Keratinocyte (primary cell): Measurements from ENCODE around the gene GPC1. TPM values are rescaled to one million over a fixed set of nuclear protein-coding genes. Genes with fewer than 3 reads are reported as not detected.

Experiments
- DNase-seq: peaks from one replicate; pipeline ENCODE4 v3.0.0-alpha.2; 2011; ENCODE audit warnings: low read depth, missing footprints, low spot score
- FAIRE-seq: peaks from 2 replicates; lab custom pipeline; 2011; peaks lifted over from hg19 to GRCh38; lab: Jason Lieb, UNC
- H2AFZ ChIP-seq: 2 replicates; pipeline ENCODE4 v1.6.0; 2012; ENCODE audit warnings: low read length, control low read depth, inconsistent platforms; ENCODE audit not compliant: control insufficient read depth
- H3K27ac ChIP-seq: 2 replicates; pipeline ENCODE4 v1.5.1; 2011; ENCODE audit warnings: low read length; ENCODE audit not compliant: control insufficient read depth, insufficient read depth
- H3K27me3 ChIP-seq: 3 replicates; pipeline ENCODE4 v1.6.0; 2011; ENCODE audit warnings: low read length; ENCODE audit not compliant: control insufficient read depth, insufficient read depth; ENCODE audit errors: extremely low read depth
- H3K36me3 ChIP-seq, 2 experiments: 2 replicates in 1 of 2; 3 replicates in 1 of 2; pipeline ENCODE4 v1.5.1; 2011; ENCODE audit warnings: low read length in 2 of 2, mild to moderate bottlenecking in 1 of 2; ENCODE audit not compliant: control insufficient read depth in 2 of 2, insufficient read depth in 2 of 2; ENCODE audit errors: extremely low read depth in 1 of 2
- H3K4me1 ChIP-seq: 3 replicates; pipeline ENCODE4 v1.5.1; 2011; ENCODE audit warnings: low read length; ENCODE audit not compliant: control insufficient read depth, insufficient read depth; ENCODE audit errors: extremely low read depth
- H3K4me2 ChIP-seq: 3 replicates; pipeline ENCODE4 v1.6.0; 2011; ENCODE audit warnings: low read depth, low read length; ENCODE audit not compliant: control insufficient read depth, insufficient read depth; ENCODE audit errors: extremely low read depth
- H3K4me3 ChIP-seq, 3 experiments: fragments of 200-600 bp in 1 of 3; sonication (generic) in 1 of 3; 2 replicates in 2 of 3; 3 replicates in 1 of 3; pipeline ENCODE4 v1.5.1; 2011 to 2016; ENCODE audit warnings: low read length in 3 of 3, mild to moderate bottlenecking in 3 of 3, control low read depth in 2 of 3, inconsistent platforms in 1 of 3, low read depth in 1 of 3, mixed read lengths in 1 of 3, mixed run types in 1 of 3, moderate library complexity in 1 of 3; ENCODE audit not compliant: control insufficient read depth in 2 of 3, insufficient read depth in 2 of 3; ENCODE audit errors: extremely low read depth in 1 of 3
- H3K79me2 ChIP-seq: 2 replicates; pipeline ENCODE4 v1.6.0; 2012; ENCODE audit warnings: low read length; ENCODE audit not compliant: control insufficient read depth, insufficient read depth
- H3K9ac ChIP-seq: 3 replicates; pipeline ENCODE4 v1.6.0; 2011; ENCODE audit warnings: low read length; ENCODE audit not compliant: control insufficient read depth, insufficient read depth; ENCODE audit errors: extremely low read depth
- H3K9me1 ChIP-seq: 3 replicates; pipeline ENCODE4 v1.6.0; 2011; ENCODE audit warnings: low read length; ENCODE audit not compliant: control insufficient read depth, insufficient read depth; ENCODE audit errors: extremely low read depth
- H3K9me3 ChIP-seq: 2 replicates; pipeline ENCODE4 v1.5.1; 2012; ENCODE audit warnings: low read depth, low read length; ENCODE audit not compliant: control insufficient read depth
- H4K20me1 ChIP-seq: 3 replicates; pipeline ENCODE4 v1.6.0; 2011; ENCODE audit warnings: low read length; ENCODE audit not compliant: control insufficient read depth, insufficient read depth; ENCODE audit errors: extremely low read depth
- CTCF ChIP-seq, 3 experiments: IDR thresholded peaks in 1 of 3; conservative IDR thresholded peaks in 1 of 3; optimal IDR thresholded peaks in 1 of 3; 2 replicates in 2 of 3; 3 replicates in 1 of 3; pipeline versions ENCODE3 to v1.5.1; 2011; ENCODE audit warnings: low read length in 3 of 3, mild to moderate bottlenecking in 3 of 3, moderate library complexity in 2 of 3, control low read depth in 1 of 3, inconsistent platforms in 1 of 3; ENCODE audit not compliant: insufficient read depth in 2 of 3; ENCODE audit errors: extremely low read depth in 1 of 3
- EZH2 ChIP-seq: IDR thresholded peaks from one replicate; pipeline ENCODE4 v1.6.1; 2012; ENCODE audit warnings: inconsistent platforms, mild to moderate bottlenecking, low read length, moderate library complexity
- dilution Hi-C: fragments of 300-500 bp; cut with MboI; formaldehyde crosslinking; loops from one replicate; pipeline ENCODE4 v1.7.0; 2020; ENCODE audit warnings: low sequenced_read_pairs; ENCODE audit not compliant: extremely low pct_ligation_motif_present
- polyA plus RNA-seq, 5 experiments: library from polyadenylated mRNA; depleted of rRNA in 3 of 5; stranded (reverse) in 3 of 5; stranded (forward) in 1 of 5; unstranded in 1 of 5; fragments of >200 nt; gene quantifications; 1 replicate in 1 of 5; 2 replicates in 3 of 5; 3 replicates in 1 of 5; pipeline versions ENCODE4 v1.2.1 to v1.2.3, GENCODE V29; 2011 to 2012; ENCODE audit warnings: missing spikeins in 2 of 5, low read depth in 1 of 5, low replicate concordance in 1 of 5

The GPC1 gene
- polyA plus RNA-seq, 1 donor (not counting 4 experiments of a cell fraction or from before 2014, with no cell fraction given) = 46.6 TPM

DNA sequence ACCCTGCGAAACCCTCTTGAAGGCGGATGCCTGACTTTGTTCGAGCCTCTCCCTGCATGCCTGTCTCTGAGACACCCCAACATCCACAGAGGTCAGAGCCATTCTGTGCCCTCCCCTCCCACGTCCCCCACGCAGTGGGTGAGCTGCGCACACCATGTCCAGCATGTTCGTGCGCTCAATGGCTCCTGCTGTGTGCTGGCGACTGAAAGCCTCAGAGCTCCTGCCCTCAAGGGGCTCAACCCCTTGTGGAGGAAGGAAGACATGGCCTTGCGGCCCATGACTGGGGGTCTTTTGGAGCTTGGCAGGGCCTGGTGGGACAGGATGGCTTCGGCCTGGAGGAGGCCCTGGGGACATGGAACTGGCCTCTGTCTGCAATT lies 76.6 kb downstream of the GPC1 start:
- FAIRE-seq = no peak
- dilution Hi-C loops = no loop called here

DNA sequence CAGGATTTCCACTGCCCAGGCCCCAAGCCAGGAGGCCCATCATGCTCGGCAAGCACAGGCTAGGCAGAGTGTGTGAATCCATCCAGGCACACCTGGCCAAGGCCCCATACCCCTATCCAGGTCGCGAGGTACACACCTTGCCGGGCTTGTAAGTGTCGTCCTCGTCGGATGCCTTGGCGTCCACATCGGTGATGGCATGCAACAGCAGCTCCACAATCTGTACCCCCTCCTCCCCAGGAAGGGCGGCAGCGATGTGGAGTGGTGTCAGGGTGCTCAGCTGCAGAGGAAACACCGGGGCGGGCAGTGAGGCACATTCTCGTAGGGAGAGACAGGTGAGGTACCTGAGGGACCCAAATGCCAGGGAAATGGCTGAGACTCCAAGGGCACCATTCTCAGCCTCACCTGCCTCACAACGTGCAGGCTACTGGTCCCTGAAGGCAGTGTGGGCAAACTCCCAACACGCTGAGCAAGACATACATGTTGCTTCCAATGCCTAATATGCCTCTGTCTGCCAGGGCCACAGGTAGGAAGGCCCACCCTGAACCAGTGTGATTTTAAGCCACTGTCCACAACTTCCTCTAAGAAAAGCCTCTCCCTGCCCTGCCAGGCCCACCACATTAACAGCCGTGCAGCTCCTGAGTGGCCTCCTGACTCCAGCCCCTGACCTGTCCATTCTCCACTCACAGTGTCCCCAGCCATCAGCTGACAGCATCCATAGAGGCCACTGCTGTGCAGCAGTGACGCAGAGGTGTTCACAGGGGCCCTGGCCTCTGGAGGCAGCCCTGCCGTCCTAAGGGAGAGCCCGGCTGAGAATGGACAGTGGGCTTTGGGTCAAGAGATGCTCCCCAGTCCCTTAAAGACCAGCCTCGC lies 77.4 kb downstream of the GPC1 start:
- no peak for FAIRE-seq

More for the DNA sequence above, 76.6 kb downstream of the GPC1 start:
- TF ChIP-seq CTCF (optimal IDR thresholded peaks at IDR 0.05 in 1 of 3, IDR thresholded peaks at IDR 0.05 in 1 of 3, conservative IDR thresholded peaks at IDR 0.05 in 1 of 3; ENCODE audit: extremely low read depth in 1 of 3, insufficient read depth in 2 of 3, low read length in 3 of 3) = no peak
- no peak for TF ChIP-seq EZH2
- Histone ChIP-seq H3K36me3 (peaks cover 0 to 2% of the 10 kb centered on the region in 2 experiments), H3K27ac (no peak overlapping the region), H3K27me3 (no peaks in the 10 kb centered on the region), H3K79me2 (no peaks in the 10 kb centered on the region), H3K9me3 (no peaks in the 10 kb centered on the region), H3K9ac (no peak overlapping the region), H3K4me3 (no peak overlapping the region), H3K9me1 (no peaks in the 10 kb centered on the region), H3K4me1 (peaks cover 11% of the 10 kb centered on the region), H4K20me1 (no peaks in the 10 kb centered on the region), H2AFZ (no peak overlapping the region), H3K4me2 (no peak overlapping the region)
- no peak for DNase-seq

More for the DNA sequence above, 77.4 kb downstream of the GPC1 start:
- no peaks in the 10 kb centered on the region for H3K79me2 ChIP-seq
- H3K9me1 ChIP-seq = no peaks in the 10 kb centered on the region
- dilution Hi-C loops = no loop called here
- no peak overlapping the region for H3K4me3 ChIP-seq
- no peak overlapping the region for H3K27ac ChIP-seq
- H3K36me3 ChIP-seq = peaks cover 0 to 2% of the 10 kb centered on the region in 2 experiments
- DNase-seq = no peak
- no peaks in the 10 kb centered on the region for H3K9me3 ChIP-seq
- H3K4me1 ChIP-seq = peaks cover 11% of the 10 kb centered on the region
- H2AFZ ChIP-seq = no peak overlapping the region
- no peak for TF ChIP-seq EZH2
- TF ChIP-seq CTCF (optimal IDR thresholded peaks at IDR 0.05 in 1 of 3, IDR thresholded peaks at IDR 0.05 in 1 of 3, conservative IDR thresholded peaks at IDR 0.05 in 1 of 3; ENCODE audit: extremely low read depth in 1 of 3, insufficient read depth in 2 of 3, low read length in 3 of 3) = no peak
- H4K20me1 ChIP-seq = no peaks in the 10 kb centered on the region
- no peaks in the 10 kb centered on the region for H3K27me3 ChIP-seq
- H3K9ac ChIP-seq = no peak overlapping the region
- H3K4me2 ChIP-seq = no peak overlapping the region
